Fibroblast of the aortic adventitia (primary cell): ENCODE data around the gene METTL26. TPM values are rescaled to one million over a fixed set of nuclear protein-coding genes. Genes with fewer than 3 reads are reported as not detected.

Experiments
- DNase-seq: peaks from one replicate; pipeline ENCODE4 v3.0.0-alpha.2; 2010; ENCODE audit warnings: low read depth
- H3K4me3 ChIP-seq: 2 replicates; pipeline ENCODE4 v1.5.1; 2011; ENCODE audit warnings: low read depth, mild to moderate bottlenecking, control low read depth, low read length, moderate library complexity
- CTCF ChIP-seq: IDR thresholded peaks from 2 replicates; pipeline ENCODE4 v1.5.1; 2011; ENCODE audit warnings: mild to moderate bottlenecking, low read length, control low read depth, inconsistent platforms; ENCODE audit not compliant: insufficient read depth
- total RNA-seq: library from RNA; depleted of rRNA; stranded (reverse); fragments of >200 nt; gene quantifications from 2 replicates; pipeline ENCODE4 v1.2.3, GENCODE V29; 2012; ENCODE audit warnings: low replicate concordance

Gene METTL26
- total RNA-seq, 1 donor, result 85.0 TPM

DNA sequence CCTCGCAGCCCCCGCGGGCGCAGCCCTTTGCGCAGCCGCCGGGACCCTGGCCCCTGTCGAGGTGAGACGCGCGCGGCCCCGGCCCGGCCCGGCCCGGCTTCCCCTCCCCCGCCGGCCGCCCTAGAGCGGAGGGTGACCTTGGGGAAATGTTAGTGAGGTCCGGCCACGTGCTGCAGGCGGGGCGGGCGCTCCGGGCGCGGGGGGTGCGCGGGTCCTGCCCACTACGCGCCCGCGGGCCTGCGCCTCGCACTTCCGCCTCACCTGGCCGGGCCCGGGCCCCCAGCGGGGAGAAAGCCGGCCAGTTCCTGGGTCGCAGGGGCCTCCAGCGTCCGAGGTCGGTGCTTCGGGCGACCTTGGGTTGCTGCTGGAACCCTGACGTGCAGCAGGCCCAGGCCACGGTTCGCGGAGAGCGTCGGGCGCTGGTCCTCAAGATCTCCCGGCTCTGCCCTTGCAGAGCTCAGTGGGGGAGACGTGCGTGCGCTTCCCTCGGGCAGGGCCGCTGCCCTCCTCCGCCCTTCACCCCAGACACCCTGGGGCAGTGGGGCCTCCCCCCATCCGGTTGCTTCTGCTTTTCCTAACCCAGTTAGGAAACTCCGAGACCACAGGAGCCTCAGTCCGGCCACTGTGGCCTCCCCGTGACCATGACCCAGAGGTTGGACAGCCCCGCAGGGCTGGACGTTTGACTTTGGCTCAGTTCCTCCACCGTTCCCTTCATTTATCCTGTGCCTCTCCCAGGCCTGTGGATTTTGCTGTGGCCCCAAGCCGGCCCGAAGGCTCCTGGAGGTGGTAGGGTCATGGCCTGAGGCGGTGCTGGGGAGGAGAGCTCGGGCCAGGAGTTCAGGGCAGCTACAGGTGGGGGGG lies 6.3 kb upstream of the METTL26 start:
- no peak for DNase-seq
- H3K4me3 ChIP-seq, result peak overlapping the region; percentile 85
- TF ChIP-seq CTCF, result no peak

DNA sequence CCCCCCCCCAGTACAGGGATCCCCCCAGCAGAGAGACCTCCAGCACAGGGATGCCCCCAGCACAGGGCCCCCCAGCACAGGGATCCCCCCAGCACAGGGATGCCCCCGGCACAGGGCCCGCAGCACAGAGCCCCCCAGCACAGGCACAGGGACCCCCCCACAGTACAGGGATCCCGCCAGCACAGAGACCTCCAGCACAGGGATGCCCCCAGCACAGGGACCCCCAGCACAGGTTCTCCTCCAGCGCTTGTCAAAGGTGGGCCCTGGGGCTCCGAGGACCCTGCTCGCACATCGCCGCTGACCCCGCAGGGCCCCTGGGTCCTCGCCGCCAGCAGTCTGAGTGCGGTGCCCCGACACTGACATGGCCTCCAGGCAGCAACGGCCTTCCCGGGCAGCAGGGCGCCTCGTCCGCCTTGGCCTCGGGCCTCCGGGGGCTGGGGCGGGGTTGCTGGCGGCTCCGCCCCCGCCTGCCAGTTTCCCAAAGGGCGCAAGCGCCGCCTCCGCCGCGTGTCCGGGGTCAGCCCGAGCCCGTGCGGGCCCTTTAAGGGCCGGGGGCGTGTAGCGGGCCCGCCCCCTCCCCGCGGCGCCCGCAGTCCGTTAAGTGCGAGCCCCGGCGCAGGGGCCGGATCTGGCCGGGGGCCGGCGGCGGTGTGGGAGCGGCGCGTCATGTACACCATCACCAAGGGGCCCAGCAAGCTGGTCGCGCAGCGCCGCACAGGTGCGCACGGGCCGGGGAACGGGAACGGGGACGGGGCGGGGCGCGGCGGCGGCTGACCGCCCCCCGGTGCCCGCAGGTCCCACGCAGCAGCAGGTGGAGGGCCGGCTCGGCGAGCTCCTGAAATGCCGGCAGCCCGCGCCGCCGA lies 5.5 kb upstream of the METTL26 start, which contains the start of gene MCRIP2:
TSS of gene MCRIP2 (plus strand) at position 503 of the 863 bp plus-strand sequence. CDS start at position 667, 164 bp downstream.
- DNase-seq, result peak; percentile 66
- peak within 1 kb of the TSS; percentile 85 for H3K4me3 ChIP-seq
- no peak for TF ChIP-seq CTCF

GRCh38 chr16:640614-641013 lies 4.5 kb upstream of the METTL26 start:
- H3K4me3 ChIP-seq, result peak overlapping the region; percentile 85
- DNase-seq, result no peak
- TF ChIP-seq CTCF, result no peak

GRCh38 chr16:638836-639235 lies 2.7 kb upstream of the METTL26 start:
- DNase-seq, result no peak
- H3K4me3 ChIP-seq, result no peak overlapping the region
- TF ChIP-seq CTCF, result no peak

- DNase-seq, result no peak
- no peak for TF ChIP-seq CTCF
- no peak overlapping the region for H3K4me3 ChIP-seq
Observed at GRCh38 chr16:638034-638543, 2.0 kb upstream of the METTL26 start.

DNA sequence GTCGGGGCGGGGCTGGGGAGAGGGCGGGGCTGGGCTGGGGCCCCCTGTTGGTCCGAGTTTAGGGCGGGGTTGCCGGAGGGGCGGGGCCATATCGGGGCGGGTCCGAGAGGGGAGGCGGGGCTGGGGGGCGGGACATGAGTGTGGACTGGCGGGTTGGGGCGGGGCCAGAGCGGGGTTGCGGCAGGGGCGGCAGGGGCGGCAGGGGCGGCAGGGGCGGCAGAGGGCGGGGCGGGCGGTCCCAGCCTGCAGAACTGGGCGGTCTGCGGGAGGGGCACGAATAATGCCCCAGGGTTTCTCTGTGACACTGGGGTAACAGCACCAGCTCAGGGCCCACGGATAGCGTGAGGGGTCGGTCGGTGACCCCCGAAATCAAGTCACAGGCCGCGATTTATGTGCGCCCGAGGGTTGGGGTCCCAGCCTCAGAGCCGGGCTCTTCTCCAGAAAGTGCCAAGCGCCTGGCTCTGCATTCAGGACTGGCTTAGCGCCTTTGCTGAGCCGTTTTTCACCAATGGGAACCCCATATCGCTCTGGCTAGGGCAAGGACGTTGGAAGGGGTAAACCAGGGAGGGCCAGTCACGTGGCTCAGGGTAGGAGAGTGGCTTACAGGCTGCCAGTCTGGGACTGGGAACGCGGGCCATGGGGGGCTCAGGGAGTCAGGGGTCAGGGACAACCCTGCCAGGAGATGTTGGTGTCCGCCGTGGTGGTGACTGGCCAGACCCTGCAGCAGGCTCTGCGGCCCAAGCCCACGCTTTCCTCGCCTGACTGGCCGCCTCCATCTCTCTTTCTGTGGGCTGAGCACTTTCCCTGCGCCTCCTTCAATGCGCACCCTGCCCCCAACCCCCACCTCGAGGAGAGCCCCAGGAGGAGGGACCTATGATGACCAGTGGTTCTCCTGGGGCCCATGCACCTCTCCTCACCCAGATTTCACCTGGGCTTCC lies 1.2 kb upstream of the METTL26 start:
- peak; percentile 88 for DNase-seq

More for the DNA sequence above, 1.2 kb upstream of the METTL26 start:
- H3K4me3 ChIP-seq, result peak overlapping the region; percentile 91
- TF ChIP-seq CTCF, result no peak
